ENCODE results near the gene SLC22A23. TPM values are rescaled to one million over a fixed set of nuclear protein-coding genes. Genes with fewer than 3 reads are reported as not detected.

Gene SLC22A23
- total RNA-seq, 2 experiments from 2014 or later, result 1.3 to 1.4 TPM

DNA sequence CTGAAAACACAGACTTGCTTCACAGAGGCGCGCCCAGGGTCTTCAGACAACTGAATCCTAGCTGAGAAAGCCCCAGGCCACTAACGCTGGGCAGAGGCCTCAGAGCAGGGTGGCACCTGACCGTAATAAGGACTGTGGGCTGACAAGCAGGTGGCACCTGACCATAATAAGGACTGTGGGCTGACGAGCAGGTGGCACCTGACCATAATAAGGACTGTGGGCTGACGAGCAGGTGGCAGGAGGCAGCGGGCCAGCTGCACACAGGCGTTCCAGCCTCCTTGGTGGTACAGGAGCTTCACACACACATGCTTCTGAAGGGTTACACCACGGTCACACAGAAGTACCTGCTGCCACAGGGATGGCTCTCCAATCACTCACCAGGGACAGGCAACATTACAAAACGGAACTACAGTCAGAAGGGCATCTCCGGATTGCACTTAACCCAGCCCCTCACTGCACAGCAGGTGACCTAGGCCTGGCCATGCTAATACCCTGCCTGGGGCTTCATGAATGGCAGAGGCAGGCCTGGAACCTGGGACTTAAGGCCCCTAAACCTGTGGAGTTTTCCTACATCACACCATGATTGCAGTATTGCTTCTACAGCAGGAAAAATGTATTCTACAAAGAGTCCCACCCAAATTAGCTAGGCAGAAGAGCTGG, 147.3 kb downstream of the SLC22A23 start:
- Mint-ChIP-seq H3K4me1 (ENCODE audit: low read depth) (no peaks in the 10 kb centered on the region), H3K9me3 (no peaks in the 10 kb centered on the region), H3K4me3 (no peak overlapping the region), H3K36me3 (ENCODE audit: low read depth) (peaks cover 3% of the 10 kb centered on the region), H3K27me3 (ENCODE audit: low read depth) (no peaks in the 10 kb centered on the region), H3K27ac (no peak overlapping the region)
- DNase-seq, result no peak
- CTCF ChIA-PET, result interaction anchor here (0.7 kb wide), 1 partner anchor 548 kb away, joined by 3 read pairs; no protein-coding TSS in a partner anchor
- intact Hi-C loops (cut with micrococcal nuclease), result no loop called here

GRCh38 chr6:3308106-3308505, 148.7 kb downstream of the SLC22A23 start:
- no peaks in the 10 kb centered on the region for H3K27me3 Mint-ChIP-seq (ENCODE audit: low read depth)

GRCh38 chr6:3307436-3307835, 149.4 kb downstream of the SLC22A23 start:
- H3K4me1 Mint-ChIP-seq (ENCODE audit: low read depth), result no peaks in the 10 kb centered on the region
- H3K9me3 Mint-ChIP-seq, result no peaks in the 10 kb centered on the region
- H3K4me3 Mint-ChIP-seq, result no peak overlapping the region
- H3K27me3 Mint-ChIP-seq (ENCODE audit: low read depth), result no peaks in the 10 kb centered on the region
- CTCF ChIA-PET, result no interaction called here
- H3K27ac Mint-ChIP-seq, result no peak overlapping the region
- peaks cover 9% of the 10 kb centered on the region for H3K36me3 Mint-ChIP-seq (ENCODE audit: low read depth)
- intact Hi-C loops (cut with micrococcal nuclease), result no loop called here
- no peak for DNase-seq

More at GRCh38 chr6:3308106-3308505, 148.7 kb downstream of the SLC22A23 start:
- H3K27ac Mint-ChIP-seq, result no peak overlapping the region
- H3K36me3 Mint-ChIP-seq (ENCODE audit: low read depth), result peaks cover 3% of the 10 kb centered on the region
- no peaks in the 10 kb centered on the region for H3K9me3 Mint-ChIP-seq
- intact Hi-C loops (cut with micrococcal nuclease), result no loop called here
- CTCF ChIA-PET, result no interaction called here
- H3K4me1 Mint-ChIP-seq (ENCODE audit: low read depth), result no peaks in the 10 kb centered on the region
- H3K4me3 Mint-ChIP-seq, result no peak overlapping the region
- DNase-seq, result no peak

GRCh38 chr6:3306848-3307247, 150.0 kb downstream of the SLC22A23 start:
- Mint-ChIP-seq H3K4me3 (no peak overlapping the region), H3K36me3 (ENCODE audit: low read depth) (peaks cover 9% of the 10 kb centered on the region), H3K27me3 (ENCODE audit: low read depth) (no peaks in the 10 kb centered on the region), H3K9me3 (no peaks in the 10 kb centered on the region), H3K4me1 (ENCODE audit: low read depth) (no peaks in the 10 kb centered on the region), H3K27ac (no peak overlapping the region)
- DNase-seq, result no peak
- CTCF ChIA-PET, result interaction anchor here (1.0 kb wide), 1 partner anchor 426 kb away, joined by 3 read pairs; no protein-coding TSS in a partner anchor
- intact Hi-C loops (cut with micrococcal nuclease), result no loop called here

- H3K4me3 Mint-ChIP-seq, result no peak overlapping the region
- CTCF ChIA-PET, result interaction anchor here (1.0 kb wide), 1 partner anchor 427 kb away, joined by 3 read pairs; no protein-coding TSS in a partner anchor
- intact Hi-C loops (cut with micrococcal nuclease), result no loop called here
- no peaks in the 10 kb centered on the region for H3K4me1 Mint-ChIP-seq (ENCODE audit: low read depth)
- no peak for DNase-seq
- no peak overlapping the region for H3K27ac Mint-ChIP-seq
- H3K36me3 Mint-ChIP-seq (ENCODE audit: low read depth), result peaks cover 9% of the 10 kb centered on the region
- no peaks in the 10 kb centered on the region for H3K9me3 Mint-ChIP-seq
- no peaks in the 10 kb centered on the region for H3K27me3 Mint-ChIP-seq (ENCODE audit: low read depth)
Measured at GRCh38 chr6:3305831-3306230, 151.0 kb downstream of the SLC22A23 start.

DNA sequence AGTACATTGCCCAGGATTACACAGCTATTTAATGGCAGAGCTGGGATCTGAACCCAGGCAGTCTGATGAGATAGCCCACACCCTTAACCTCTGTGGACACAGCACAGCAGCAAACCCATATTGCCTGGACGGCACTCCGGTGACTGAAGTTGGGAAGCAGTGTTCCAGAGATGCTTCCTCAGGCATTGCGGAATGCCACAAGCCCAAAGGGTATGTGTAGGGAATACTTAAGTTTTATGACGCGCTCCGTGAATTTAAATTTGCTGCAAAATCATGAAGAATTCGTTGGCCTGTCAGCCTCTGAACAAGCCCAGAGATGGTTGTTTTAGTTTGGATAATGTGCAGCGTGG, 151.7 kb downstream of the SLC22A23 start:
- CTCF ChIA-PET, result no interaction called here
- Mint-ChIP-seq H3K27me3 (ENCODE audit: low read depth) (no peaks in the 10 kb centered on the region), H3K9me3 (no peaks in the 10 kb centered on the region), H3K36me3 (ENCODE audit: low read depth) (peaks cover 9% of the 10 kb centered on the region), H3K4me1 (ENCODE audit: low read depth) (no peaks in the 10 kb centered on the region), H3K4me3 (no peak overlapping the region), H3K27ac (no peak overlapping the region)
- intact Hi-C loops (cut with micrococcal nuclease), result no loop called here
- no peak for DNase-seq

- intact Hi-C loops (cut with micrococcal nuclease), result no loop called here
- Mint-ChIP-seq H3K9me3 (no peaks in the 10 kb centered on the region), H3K4me1 (ENCODE audit: low read depth) (no peaks in the 10 kb centered on the region), H3K36me3 (ENCODE audit: low read depth) (peaks cover 9% of the 10 kb centered on the region), H3K4me3 (no peak overlapping the region), H3K27ac (no peak overlapping the region), H3K27me3 (ENCODE audit: low read depth) (no peaks in the 10 kb centered on the region)
- CTCF ChIA-PET, result interaction anchor here (0.6 kb wide), 1 partner anchor 318 kb away, joined by 5 read pairs; no protein-coding TSS in a partner anchor
- no peak for DNase-seq
Measured at GRCh38 chr6:3304500-3305215, 152.2 kb downstream of the SLC22A23 start.

DNA sequence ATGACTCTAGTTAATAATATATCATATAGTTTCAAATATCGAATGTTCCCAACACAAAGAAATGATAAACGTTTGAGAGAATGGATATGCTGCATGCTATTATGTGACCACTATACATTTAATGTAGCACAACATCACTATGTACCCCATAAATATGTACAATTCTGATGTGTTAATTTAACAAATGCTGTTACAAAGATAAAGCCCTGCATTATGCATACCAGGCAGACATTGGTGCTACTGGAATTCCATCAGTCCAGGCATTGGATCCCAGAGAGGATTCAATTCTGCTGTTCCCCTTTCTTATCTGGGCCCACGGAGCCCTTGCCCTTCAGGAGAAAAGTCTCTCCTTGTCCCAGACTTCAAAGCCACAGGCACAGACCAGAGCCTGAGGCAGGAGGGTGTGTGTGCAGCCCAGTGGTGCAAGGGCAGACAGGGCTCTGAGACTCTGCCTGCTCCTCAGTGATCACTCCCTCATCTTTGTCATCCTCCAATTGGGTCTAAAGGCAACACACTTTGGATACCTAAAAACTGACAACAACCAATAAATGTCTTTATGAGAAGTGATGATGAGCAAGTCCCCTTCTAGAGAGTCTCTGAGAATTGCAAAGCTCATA, 152.9 kb downstream of the SLC22A23 start:
- Mint-ChIP-seq H3K27me3 (ENCODE audit: low read depth) (no peaks in the 10 kb centered on the region), H3K36me3 (ENCODE audit: low read depth) (peaks cover 9% of the 10 kb centered on the region), H3K4me1 (ENCODE audit: low read depth) (no peaks in the 10 kb centered on the region), H3K4me3 (no peak overlapping the region), H3K27ac (no peak overlapping the region), H3K9me3 (no peaks in the 10 kb centered on the region)
- intact Hi-C loops (cut with micrococcal nuclease), result no loop called here
- CTCF ChIA-PET, result interaction anchor here (0.6 kb wide), 1 partner anchor 319 kb away, joined by 5 read pairs; no protein-coding TSS in a partner anchor
- DNase-seq, result no peak

- H3K4me3 Mint-ChIP-seq, result no peak overlapping the region
- H3K27me3 Mint-ChIP-seq (ENCODE audit: low read depth), result no peaks in the 10 kb centered on the region
- no peaks in the 10 kb centered on the region for H3K4me1 Mint-ChIP-seq (ENCODE audit: low read depth)
- intact Hi-C loops (cut with micrococcal nuclease), result no loop called here
- H3K27ac Mint-ChIP-seq, result no peak overlapping the region
- CTCF ChIA-PET, result no interaction called here
- no peaks in the 10 kb centered on the region for H3K9me3 Mint-ChIP-seq
- peaks cover 9% of the 10 kb centered on the region for H3K36me3 Mint-ChIP-seq (ENCODE audit: low read depth)
- no peak for DNase-seq
Measured at GRCh38 chr6:3301506-3301905, 155.3 kb downstream of the SLC22A23 start.

DNA sequence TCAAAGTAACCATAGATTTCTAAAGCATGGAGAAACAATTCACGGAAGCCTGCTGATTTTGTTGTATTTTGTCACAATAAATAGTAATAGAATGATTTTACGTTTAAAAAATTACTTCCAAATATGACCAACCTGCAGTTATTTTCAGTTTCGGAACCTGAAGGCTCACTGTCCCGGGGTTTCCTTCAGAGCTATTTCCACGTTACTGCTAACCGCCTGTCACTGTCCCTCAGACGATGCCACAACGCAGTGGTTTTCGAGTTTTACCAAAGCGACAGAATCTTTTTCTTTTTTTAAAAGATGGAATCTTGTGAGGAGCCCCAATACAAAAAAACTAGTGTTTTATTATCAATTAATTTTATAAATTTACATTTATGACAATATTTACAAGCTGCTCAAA, 157.6 kb downstream of the SLC22A23 start:
- no peak overlapping the region for H3K27ac Mint-ChIP-seq
- no peak for DNase-seq
- no peaks in the 10 kb centered on the region for H3K9me3 Mint-ChIP-seq
- H3K36me3 Mint-ChIP-seq (ENCODE audit: low read depth), result peaks cover 5% of the 10 kb centered on the region
- no peaks in the 10 kb centered on the region for H3K27me3 Mint-ChIP-seq (ENCODE audit: low read depth)
- H3K4me3 Mint-ChIP-seq, result no peak overlapping the region
- CTCF ChIA-PET, result interaction anchor here (0.6 kb wide), 1 partner anchor 45 kb away, joined by 4 read pairs; no protein-coding TSS in a partner anchor
- no peaks in the 10 kb centered on the region for H3K4me1 Mint-ChIP-seq (ENCODE audit: low read depth)
- intact Hi-C loops (cut with micrococcal nuclease), result no loop called here

DNA sequence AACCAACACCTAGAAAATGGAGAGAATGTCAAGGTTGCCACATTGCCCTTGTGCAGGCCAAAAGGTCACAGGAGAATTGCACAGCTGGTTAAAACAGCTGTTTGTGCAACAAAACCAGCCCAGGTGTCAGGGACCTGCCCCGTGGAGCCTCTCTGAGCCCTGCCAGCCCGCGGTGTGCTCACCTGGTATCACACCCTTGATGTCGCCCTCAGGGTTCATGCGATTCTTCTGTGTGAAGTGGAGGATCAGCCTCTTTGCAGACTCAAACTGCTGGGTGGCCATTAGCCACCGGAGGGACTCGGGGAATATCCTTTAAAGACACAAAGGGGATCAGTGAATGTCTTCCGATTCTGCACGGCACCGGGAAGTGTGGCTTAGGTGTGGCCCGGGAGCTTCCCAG, 158.9 kb downstream of the SLC22A23 start:
- H3K9me3 Mint-ChIP-seq, result no peaks in the 10 kb centered on the region
- no peak overlapping the region for H3K27ac Mint-ChIP-seq
- no peak for DNase-seq
- H3K36me3 Mint-ChIP-seq (ENCODE audit: low read depth), result peaks cover 4% of the 10 kb centered on the region
- CTCF ChIA-PET, result interaction anchor here (1.5 kb wide), 1 partner anchor 434 kb away, joined by 3 read pairs; no protein-coding TSS in a partner anchor
- H3K27me3 Mint-ChIP-seq (ENCODE audit: low read depth), result no peaks in the 10 kb centered on the region
- no peaks in the 10 kb centered on the region for H3K4me1 Mint-ChIP-seq (ENCODE audit: low read depth)
- H3K4me3 Mint-ChIP-seq, result no peak overlapping the region
- intact Hi-C loops (cut with micrococcal nuclease), result no loop called here

GRCh38 chr6:3297006-3297405, 159.8 kb downstream of the SLC22A23 start:
- H3K4me3 Mint-ChIP-seq, result no peak overlapping the region
- H3K27me3 Mint-ChIP-seq (ENCODE audit: low read depth), result no peaks in the 10 kb centered on the region
- H3K9me3 Mint-ChIP-seq, result no peaks in the 10 kb centered on the region
- intact Hi-C loops (cut with micrococcal nuclease), result no loop called here
- H3K27ac Mint-ChIP-seq, result no peak overlapping the region
- no peak for DNase-seq
- CTCF ChIA-PET, result interaction anchor here (0.7 to 1.5 kb wide), 2 partner anchors 37 to 435 kb away, joined by 3 read pairs; no protein-coding TSS in a partner anchor
- H3K4me1 Mint-ChIP-seq (ENCODE audit: low read depth), result no peaks in the 10 kb centered on the region
- H3K36me3 Mint-ChIP-seq (ENCODE audit: low read depth), result no peaks in the 10 kb centered on the region
